ENCODE measurements around the gene NIFK.
"Not testable (repeated sequence)": the region's sequence is repeated elsewhere in the genome, so short reads cannot be mapped to it uniquely, and the experiment has no call there.

The NIFK gene

DNA sequence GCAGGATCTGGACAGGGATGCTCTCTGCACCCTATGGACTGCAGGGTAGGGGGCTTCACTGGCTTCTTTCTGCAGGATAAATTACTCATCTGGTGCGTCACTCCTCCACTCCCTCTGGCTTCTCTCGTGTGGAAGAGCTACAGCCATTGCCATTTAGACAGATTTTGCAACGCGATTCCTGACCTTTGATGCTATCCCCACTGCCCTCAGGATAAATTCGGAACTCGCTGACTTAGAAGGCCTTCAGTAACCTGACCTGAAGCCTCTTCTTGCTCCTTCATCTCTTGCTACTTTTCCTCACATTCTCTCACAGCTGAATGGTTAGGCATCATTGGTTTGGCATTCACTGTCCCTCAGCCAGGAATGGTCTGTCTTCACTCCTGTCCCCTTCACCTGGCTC is 5.3 kb downstream of the NIFK start:
- no peak for DNase-seq

DNA sequence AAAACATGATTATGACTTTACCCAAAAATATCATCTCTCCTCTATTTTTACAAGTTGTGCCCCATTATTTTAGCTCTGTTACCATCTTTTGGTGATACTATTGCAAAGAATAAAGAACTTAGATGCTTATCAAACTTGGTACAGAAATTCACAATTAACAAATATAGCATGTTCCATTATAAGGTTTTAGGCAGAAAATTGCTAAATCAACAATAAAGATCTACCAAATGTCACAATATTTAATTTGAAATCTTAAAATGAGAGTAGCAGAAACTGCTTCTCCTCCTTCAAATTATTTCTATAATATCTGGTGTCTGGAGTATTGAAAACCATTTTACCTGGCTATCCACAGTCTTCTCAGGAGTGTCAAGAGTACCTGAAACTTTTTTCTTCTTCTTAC is 8.7 kb downstream of the NIFK start:
- DNase-seq = no peak

DNA sequence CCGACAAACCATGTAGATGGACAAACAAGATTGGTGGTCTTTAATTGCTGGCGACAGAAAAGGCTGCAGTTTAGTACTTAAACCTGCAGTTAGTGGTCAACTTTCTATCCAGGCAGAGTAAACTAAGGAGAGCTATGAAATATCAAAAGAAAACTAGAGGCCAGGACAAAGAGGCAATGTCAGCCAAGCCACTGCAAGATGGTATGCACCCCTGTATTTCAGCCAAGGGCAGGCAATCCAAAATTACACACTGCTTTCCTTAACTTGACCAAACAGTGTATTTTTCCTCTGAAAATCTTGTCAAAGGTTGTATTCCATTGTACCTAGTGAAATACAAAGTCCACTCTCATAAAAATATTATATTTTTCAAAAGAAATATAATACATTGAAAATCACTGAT is 9.3 kb downstream of the NIFK start:
- DNase-seq = no peak

DNA sequence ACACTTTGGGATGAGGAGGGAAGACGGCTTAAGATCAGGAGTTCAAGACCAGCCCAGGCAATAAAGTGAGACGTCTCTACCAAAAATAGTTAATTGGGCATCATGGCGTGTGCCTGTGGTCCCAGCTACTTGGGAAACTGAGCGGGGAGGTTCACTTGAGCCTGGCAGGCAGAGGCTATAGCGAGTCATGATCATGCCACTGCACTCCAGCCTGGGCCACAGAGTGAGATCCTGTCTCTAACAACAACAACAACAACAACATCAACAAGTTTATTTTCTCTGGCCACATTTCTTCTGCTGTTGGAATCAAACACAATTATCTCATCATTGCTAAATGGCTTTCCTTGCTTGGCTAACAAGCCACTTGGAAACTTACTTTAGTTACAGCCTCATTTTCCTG is 13.4 kb downstream of the NIFK start:
- no peak for DNase-seq

DNA sequence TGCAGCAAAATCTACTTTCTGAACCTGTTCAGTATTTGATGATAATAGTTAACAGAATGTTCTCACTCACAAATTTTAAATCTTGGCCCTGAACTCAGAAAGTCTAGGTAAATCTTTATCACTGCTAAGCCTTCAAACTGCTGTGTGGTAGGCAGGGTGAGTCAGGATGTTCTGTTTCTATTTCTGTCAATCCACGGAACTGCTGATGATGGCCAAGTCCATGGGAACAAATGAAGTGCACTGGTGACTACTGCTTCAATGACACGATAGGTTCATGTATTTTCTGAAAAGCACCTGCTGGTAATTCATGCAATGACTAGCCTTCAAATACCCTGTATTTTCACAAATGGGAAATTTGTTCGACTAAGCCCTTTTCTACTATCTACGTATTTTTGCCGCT is 14.2 kb downstream of the NIFK start:
- DNase-seq = no peak

DNA sequence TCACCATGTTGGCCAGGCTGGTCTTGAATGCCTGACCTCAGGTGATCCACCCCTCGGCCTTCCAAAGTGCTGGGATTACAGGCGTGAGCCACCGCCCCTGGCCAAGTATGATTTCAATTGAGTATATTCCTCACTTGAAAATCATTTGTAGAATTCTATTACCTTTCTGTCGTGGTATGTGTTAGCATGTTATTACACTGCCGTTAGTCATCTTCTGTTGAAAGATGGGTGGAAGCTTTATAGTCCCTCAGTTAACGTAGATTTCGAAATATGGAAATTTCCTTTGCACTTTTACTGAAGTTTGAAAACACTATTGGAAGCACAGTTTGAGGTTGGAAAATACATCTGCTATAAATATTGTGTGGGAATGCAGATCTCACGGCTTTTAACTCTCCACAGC is 14.7 kb downstream of the NIFK start:
- no peak for DNase-seq

DNA sequence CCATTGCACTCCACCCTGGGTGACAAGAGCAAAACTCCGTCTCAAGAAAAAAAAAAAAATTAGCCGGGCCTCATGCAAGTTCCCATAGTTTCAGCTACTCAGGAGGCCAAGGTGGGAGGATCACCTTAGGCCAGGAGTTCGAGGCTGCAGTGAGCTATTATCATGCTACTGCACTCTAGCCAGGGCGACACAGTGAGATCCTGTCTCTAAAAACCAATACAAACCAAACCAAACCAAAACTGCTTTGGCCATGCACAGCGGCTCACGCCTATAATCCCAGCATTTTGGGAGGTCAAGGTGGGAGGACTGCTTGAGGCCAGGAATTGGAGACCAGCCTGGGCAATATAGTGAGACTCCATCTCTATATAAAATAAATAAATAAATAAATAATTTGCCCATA is 19.1 kb downstream of the NIFK start:
- DNase-seq = no peak

DNA sequence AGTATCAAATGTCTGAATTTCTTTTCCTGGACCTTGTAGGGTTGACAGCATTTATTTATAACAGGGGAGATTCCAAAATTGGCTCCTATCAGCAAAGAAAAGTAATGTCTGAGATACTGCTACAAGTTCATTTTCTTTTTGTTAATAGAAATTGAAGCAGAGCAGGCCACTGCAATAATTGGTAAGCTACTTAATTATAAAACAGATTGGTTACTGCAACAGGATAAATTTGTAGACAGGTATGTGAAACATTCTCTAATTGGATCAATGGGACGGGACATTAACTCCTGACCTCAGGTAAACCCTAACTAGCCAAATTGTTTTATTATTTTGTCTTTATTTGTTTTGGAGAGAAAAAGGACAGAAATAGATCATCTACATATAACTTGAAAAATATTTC is 20.5 kb downstream of the NIFK start:
- DNase-seq = no peak

DNA sequence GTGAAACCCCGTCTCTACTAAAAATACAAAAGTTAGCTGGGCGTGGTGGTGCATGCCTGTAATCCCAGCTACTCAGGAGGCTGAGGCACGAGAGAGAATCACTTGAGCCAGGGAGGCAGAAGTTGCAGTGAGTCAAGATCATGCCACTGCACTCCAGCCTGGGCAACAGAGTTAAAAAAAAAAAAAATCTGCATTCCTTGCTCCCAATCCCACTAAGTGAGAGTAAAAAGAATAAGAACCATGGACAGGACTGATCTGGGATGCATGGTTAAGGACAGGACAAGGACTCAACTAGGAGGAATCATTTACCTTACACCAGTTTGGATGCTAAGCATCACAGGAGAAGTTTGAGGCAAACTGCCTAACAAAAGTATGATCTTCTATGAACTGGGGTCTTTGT is 25.2 kb downstream of the NIFK start:
- not testable (repeated sequence) for DNase-seq

DNA sequence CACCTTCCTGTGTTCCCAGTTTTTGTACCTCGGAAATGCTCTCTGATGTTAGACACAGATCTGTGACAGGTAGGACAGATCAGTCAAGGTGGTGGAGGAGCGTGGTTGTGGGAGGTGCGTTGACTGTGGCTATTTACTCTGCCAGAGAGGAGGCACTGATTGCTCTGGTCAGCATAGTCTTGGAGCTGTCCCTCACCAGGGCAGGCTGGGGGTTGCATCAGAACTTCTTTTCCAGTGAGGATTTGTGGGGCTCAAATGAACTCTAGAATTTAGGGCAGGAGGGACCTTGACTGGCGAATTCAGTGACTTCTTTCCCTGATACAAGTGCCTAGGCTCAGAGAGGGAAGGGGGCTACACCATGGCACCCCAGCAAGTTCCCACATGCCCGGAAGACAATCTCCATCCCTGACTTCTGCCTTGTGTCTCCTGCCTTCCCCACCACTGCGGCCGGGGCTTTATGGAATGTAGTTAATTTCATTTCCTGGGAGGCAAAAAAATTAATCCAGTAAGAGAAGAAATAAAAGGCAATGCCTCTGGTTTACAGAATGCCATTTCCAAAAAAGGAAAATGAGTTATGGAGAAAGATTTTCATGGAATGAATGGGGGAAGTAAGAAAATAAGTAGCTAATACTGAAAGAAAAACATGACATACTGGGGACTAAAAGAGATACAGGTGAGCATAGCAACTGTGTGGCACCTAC is 26.1 kb downstream of the NIFK start:
- DNase-seq = no peak

DNA sequence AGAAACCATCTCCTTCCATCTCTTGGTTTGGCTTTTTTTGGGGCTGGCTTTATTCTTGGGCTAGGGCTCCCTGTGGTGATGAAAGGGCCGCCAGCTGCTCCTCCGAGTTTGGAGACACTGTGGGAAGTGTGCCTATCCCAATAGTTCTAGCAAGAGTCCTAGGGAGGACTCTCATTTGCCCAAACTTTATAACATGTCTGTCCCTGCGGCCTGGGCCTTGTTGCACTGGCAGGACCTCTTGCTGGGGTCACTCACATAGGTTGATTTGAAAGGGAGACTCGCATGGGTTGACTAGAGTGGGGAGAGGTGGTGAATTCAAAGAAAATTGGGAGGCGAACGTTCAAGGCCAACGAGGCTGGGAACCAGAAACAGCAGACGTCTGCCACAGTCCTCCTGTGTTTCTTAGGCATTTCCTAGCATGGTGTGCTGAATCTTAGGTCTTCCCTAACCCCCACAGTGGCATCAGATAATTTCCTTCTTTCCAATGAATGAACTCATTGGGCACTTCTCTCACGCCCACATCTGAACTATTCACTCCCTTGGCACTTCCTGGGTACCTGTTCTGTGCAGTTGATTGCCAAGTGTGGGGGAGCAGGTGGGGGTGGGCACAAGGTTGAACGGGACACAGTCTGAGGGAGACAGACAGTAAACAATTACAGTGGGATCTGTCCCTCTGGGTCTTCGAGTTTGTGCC is 26.8 kb downstream of the NIFK start:
- DNase-seq = no peak

DNA sequence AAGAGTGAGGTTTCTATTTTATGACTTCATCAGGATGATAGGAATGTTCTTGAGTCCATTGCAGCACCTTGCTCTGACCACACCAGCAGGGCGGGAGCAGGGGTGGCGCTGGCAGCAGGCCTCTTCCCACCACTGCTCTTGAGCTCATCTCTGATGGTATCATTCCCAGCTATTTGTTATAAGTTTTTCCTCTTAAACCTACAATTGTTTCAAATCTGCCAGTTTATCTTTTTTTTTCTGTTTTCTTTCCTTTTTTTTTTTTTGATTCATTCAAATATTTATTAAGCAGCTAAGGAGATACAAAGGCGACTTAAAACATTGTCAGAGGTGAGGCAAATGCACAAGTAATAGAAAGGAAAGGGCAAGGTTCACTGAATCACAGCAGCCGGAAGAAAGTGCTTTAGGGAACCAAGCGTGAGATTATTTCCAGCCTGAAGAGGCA is 28.7 kb downstream of the NIFK start:
- DNase-seq = no peak

DNA sequence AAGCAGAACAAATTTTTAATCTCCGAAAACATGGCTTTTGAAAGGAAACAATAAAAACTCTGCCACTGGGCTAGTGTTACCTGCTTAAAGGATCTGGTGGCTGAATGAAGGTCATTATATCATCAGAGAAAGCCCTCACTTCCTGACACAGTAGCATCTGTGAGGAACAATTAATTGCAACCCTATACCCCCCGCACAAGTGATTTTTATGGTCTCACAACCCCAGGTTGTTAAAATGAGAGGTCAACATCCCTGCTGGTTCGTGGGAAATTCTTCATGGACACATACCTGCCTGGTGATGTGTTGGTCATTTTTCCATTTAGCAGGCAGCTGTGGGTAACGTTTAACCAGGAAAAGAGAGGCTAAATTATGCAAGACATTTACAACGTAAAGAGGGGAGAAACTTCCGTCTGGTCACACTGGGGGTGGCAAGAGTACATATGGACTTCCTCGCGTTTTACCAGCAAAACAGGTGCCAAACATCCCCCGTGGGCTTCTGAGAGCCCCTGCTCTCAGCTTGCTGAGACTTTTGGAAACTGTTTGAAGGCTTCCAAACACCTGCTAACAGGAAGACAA is 29.2 kb downstream of the NIFK start:
- no peak for DNase-seq

DNA sequence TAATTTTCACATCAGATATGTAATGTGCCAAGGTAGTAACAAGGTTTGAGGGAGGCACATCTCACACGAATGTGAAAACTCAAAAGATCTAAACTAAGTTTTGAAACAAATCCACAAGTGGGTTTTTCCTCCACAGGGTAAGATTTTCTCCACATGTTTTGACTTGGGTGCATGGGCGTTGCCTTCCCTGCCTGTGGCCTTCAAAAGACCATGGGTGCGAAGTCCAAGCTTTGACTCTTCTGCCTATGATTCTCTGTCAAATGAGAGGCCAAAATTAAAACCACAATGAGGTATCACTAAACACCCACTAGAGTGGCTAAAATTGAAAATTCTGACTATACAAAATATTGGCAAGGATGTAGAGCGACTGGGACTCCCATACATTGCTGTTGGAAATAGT is 30.7 kb downstream of the NIFK start:
- no peak for DNase-seq

DNA sequence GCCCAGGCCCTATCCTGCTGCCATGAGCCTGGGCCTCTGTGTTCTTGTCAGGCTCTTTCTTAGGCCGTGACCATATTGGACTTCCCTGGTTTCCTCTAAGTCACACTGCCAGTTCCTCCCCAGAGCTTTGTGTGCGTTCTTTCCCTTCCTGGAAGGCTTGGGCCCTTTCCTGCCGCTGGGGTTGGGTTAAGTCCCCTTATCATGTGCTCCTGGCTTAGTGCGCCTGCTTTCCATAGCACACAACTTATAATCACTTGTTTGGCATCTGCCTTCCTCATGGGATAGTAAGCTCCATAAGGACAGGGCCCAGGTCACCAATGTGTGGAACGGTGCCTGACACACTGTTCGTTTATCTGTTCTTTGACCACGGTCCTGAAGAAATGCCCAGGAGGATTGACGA is 31.3 kb downstream of the NIFK start:
- DNase-seq = no peak

DNA sequence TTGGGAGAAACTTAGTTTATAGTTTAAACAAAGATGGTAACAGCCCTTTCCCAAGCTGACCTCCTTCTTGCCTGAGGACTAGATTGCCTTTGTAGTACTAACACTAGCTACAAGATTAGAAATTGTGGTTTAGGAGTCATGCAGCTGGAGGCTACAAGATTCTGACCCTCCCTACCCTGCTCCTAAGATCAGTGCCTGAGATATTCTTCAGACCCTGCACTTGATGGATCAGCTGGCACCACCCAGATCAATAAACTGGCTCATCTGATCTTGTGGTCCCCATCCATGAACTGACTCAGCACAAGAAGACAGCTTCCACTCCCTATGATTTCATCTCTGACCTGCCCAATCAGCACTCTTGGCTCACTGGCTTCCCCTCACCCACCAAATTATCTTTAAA is 34.9 kb downstream of the NIFK start:
- not testable (repeated sequence) for DNase-seq

DNA sequence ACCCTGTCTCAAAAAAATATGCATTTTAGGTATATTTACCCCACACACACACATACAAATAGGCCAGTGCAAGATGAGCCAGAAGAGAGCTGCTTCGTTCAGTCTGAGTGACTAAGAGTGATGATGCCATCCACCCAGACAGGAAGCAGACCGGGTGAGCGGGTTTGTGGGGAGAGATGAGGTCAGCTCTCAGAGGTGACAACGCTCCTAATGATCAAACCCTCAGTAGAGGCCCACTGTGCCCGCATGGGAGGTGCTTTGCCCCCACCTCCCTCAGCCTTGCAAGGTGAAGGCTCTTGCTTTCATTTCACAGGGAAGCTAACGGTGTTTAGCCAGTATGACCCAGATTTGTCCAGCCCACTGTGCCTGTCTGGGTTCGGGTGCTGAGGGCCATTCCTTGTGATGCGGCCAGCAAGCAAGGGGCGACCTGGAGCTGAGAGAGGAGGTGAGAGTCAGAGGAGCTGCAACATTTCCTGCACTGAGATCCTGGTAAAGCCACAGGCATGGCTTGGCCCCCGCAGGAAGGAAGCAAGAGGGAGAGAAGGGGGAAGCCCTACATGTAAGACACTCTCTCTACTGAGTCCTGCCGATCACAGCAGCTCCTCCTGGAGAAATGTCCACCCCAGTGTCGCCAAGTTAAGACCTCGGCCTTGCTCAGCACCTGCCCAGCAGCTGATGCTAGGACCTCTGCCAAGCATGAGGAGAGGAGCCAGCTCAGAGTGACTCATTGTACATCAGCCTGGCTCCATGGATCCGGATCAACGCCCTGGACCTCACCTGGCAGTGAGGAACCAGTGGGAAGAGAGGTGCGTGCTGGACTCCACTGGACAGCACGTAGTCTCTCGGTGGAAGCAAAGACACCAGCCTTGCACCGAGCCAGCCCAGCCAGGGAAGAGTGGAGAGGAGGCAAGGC is 37.0 kb downstream of the NIFK start:
- DNase-seq = no peak

DNA sequence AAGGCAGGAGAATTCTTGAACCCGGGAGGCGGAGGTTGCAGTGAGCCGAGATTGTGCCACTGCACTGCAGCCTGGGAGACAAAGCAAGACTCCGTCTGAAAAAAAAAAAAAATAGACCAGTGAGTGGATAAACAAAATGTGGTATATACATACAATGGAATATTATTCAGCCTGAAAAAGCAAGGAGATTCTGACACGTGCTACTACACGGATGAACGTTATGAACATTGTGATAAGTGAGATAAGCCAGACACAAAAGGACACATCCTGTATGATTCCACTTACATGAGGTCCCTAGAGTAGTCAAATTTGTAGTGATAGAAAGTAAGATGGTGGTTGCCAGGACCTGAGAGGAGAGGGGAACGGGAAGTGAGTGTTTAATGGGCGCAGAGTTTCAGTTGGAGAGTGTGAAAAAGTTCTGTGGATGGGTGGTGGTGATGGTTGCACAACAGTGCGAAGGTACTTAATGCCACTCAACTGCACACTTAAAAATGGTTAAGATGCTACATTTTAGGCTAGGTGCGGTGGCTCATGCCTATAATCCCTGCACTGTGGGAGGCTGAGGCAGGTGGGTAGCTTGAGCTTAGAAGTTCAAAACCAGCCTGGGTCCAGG is 38.3 kb downstream of the NIFK start:
- no peak for DNase-seq

DNA sequence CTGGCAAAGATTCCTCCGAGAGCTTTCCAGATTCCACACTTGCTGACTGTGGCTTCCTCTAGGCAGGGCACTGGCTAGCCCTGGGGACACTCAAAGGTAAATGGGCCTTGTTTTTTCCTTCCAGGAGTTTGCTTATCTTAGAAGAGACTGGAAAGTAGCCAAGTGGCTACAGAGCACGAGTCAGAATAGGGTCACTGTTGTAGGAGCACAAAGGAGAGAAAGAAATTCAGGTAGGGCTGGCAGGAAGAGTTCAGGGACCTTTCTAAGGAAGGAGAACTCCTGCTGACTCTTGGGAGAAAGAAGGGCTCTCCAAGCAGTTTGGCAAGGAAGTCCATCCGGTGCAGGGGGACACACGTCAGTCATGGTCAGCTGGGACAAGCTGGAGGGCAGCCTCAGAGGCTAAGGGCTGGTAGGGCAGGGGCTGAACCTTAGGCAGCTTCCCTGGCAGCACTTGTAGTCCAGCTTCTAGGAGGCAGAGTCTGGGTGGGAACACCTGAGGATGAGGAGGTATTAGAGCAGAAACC is 39.5 kb downstream of the NIFK start:
- DNase-seq = no peak

DNA sequence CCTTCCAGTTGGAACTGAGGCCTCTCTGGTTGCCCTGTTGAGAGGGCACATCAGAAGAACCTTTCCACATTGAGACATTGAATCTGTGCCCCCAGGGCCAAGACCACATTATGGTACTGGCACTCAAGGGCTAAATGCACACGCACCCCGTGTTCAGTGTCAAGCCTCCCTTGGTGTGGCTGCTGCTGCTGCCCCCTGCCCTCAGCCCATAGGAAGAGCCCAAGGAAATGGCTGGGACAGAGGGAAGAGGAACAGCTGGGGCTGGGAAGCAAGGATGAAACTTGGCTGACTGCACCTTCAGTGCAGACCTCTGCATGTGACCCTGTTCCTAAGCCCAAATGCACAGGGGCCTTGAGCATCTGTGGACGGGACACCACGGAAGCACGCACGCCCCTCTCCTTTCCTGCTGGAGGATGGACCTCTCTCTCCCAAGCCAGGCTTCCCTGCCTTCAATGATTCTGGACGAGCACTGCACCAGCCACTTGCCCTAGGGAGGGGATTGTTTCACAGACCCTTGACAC is 40.2 kb downstream of the NIFK start:
- DNase-seq = no peak

DNA sequence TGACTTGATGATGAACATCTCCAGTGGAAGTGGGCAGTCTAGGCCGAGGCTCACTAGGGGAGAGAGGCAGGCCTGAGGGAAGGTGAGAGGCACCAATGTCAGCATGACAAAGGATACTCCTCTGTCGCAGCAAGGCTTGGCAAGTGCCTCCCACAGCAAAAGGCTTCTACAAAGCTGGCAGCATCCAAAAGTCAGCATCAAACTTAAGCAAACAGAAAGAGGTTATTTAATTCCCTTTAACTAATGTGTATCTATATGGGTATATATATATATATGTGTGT is 41.6 kb downstream of the NIFK start:
- DNase-seq = no peak

DNA sequence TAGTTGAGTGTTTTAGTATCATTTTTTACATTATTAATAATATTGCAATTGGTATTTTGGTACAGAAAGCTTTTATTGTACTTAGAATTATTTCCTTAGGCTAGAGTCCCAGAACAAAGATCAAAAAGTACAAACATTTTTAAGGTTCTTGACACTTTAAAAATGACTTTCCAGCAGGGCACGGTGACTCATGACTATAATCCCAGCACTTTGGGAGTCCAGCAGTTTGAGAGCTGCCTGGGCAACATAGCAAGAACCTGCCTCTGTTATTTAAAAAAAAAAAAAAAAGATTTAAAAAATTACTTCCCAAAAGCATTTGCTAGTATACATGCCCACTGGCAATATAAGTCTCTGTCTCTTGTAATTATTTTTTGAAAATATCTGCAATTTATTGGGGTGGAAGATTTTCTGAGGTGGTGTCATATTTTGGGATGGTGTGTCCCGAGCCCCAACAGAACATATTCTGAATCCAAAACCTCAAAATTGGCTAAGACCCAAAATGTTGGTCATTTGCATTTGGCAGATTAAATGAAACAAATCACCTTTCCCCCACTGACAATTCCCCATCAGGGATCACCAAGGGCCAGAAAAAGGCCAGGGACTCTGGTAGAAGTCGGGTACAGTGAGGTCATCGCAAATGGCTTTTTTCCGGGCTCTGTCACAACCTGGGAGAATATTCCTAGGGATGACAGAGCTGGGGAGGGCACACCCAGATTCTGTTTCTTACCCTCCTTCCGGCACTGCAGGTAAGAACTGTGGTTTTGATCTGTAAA is 42.1 kb downstream of the NIFK start:
- no peak for DNase-seq
